Caco-2 (cell line): ENCODE data around the gene NBPF3. TPM values are rescaled to one million over a fixed set of nuclear protein-coding genes. Genes with fewer than 3 reads are reported as not detected.

Experiments used
- BruUV-seq: library from RNA; stranded (reverse); fragments of 400-500 nt; replicated peaks from 2 replicates; lab custom pipeline; 2021; lab: Mats Ljungman, UMichigan
- CTCF ChIA-PET: fragments of 300-600 bp; sonication (Branson Sonifier 250); formaldehyde crosslinking; loops from one replicate; lab custom pipeline; 2022; ENCODE audit warnings: antibody characterized with exemption; lab: Charles Lee
- POLR2A ChIA-PET: fragments of 300-600 bp; sonication (Branson Sonifier 250); formaldehyde crosslinking; loops from one replicate; lab custom pipeline; 2022; ENCODE audit warnings: antibody characterized with exemption; lab: Charles Lee
- DNase-seq, 2 experiments: peaks; one replicate each; pipeline versions ENCODE4 v3.0.0 to v3.0.0-alpha.2; 2020 to 2022
- H3K27me3 ChIP-seq: replicated peaks from 2 replicates; pipeline ENCODE4 v1.6.0; 2011; ENCODE audit warnings: low read length; ENCODE audit not compliant: control insufficient read depth, insufficient read depth
- H3K36me3 ChIP-seq: 2 replicates; pipeline ENCODE4 v1.5.1; 2011; ENCODE audit warnings: low read length; ENCODE audit not compliant: control insufficient read depth, insufficient read depth
- H3K4me1 ChIP-seq: fragments of 250-450 bp; sonication (Bioruptor Pico); 2 replicates; pipeline ENCODE4 v1.5.1; 2020; ENCODE audit warnings: mild to moderate bottlenecking
- H3K4me3 ChIP-seq: 2 replicates; pipeline ENCODE4 v1.5.1; 2011; ENCODE audit warnings: low read depth, mild to moderate bottlenecking, control low read depth, low read length
- H3K9me3 ChIP-seq: fragments of 250-450 bp; sonication (Bioruptor Pico); 2 replicates; pipeline ENCODE4 v1.5.1; 2020; ENCODE audit warnings: mild to moderate bottlenecking, moderate library complexity
- H3K27ac Mint-ChIP-seq: one replicate; pipeline ENCODE4 v1.8.0; 2022; ENCODE audit warnings: mixed read lengths; ENCODE audit not compliant: unreplicated experiment
- H3K27me3 Mint-ChIP-seq: one replicate; pipeline ENCODE4 v1.8.0; 2022; ENCODE audit warnings: mixed read lengths; ENCODE audit not compliant: insufficient read depth, unreplicated experiment
- H3K36me3 Mint-ChIP-seq: one replicate; pipeline ENCODE4 v1.8.0; 2022; ENCODE audit warnings: mild to moderate bottlenecking, mixed read lengths; ENCODE audit not compliant: insufficient read depth, unreplicated experiment
- H3K4me1 Mint-ChIP-seq: one replicate; pipeline ENCODE4 v1.8.0; 2022; ENCODE audit warnings: low read depth, mixed read lengths; ENCODE audit not compliant: unreplicated experiment
- H3K4me3 Mint-ChIP-seq: one replicate; pipeline ENCODE4 v1.8.0; 2022; ENCODE audit warnings: mild to moderate bottlenecking, moderate library complexity, mixed read lengths; ENCODE audit not compliant: unreplicated experiment
- H3K9me3 Mint-ChIP-seq: one replicate; pipeline ENCODE4 v1.8.0; 2022; ENCODE audit warnings: mixed read lengths; ENCODE audit not compliant: unreplicated experiment
- CTCF ChIP-seq, 2 experiments: fragments of 200-600 bp in 1 of 2; IDR thresholded peaks; 1 replicate in 1 of 2; 2 replicates in 1 of 2; pipeline versions ENCODE4 v1.5.1 to v1.8.0; 2011 to 2022; ENCODE audit warnings: antibody characterized with exemption in 1 of 2, control low read depth in 1 of 2, inconsistent platforms in 1 of 2, low read depth in 1 of 2, low read length in 1 of 2, mild to moderate bottlenecking in 1 of 2, moderate library complexity in 1 of 2; ENCODE audit not compliant: insufficient read depth in 1 of 2, severe bottlenecking in 1 of 2, unreplicated experiment in 1 of 2
- intact Hi-C: fragments of 100-400 bp; cut with micrococcal nuclease; formaldehyde crosslinking; loops from one replicate; pipeline ENCODE4 v1.10.0; 2022; ENCODE audit not compliant: unreplicated experiment
- total RNA-seq: library from RNA; stranded (reverse); gene quantifications from 2 replicates; pipeline ENCODE4 v1.2.3, GENCODE V29; 2022

The NBPF3 gene
- total RNA-seq, 1 experiment from 2014 or later, result 14.9 TPM

DNA sequence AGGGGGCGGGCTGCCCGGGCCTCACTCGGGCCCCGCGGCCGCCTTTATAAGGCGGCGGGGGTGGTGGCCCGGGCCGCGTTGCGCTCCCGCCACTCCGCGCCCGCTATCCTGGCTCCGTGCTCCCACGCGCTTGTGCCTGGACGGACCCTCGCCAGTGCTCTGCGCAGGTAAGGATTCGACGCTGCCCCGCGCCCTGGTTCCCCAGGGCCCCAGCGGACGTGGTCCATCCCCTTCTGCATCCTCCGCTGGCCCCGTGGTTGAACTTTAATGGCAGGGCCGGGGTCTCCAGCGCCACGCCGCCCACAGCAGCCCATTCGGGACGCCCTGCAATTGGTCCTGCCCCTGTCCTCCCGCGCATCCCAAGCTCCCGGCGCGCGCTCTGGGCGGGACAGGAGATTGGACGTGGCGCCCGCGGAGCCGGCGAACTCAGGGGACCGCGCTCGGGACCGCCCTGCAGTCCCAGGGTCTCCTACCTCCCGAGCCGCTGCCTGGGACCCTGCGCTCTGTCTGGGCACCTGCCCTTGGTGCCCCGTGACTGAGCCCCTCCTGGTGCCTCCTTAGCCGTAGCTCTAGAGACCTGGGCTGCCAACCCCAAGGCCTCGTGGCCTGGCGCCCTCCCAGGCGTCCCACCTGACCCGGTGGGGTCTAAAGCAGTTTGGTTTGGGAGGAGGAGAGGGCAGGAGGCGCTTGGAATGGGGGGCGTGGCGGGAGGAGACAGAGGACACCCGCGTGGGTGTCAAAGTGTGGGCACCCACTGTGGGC lies 69.6 kb downstream of the NBPF3 start, which contains the start of gene ALPL:
Gene ALPL (plus strand): TSS at position 73 of the 762 bp plus-strand sequence. CDS start 44,659 bp downstream, outside the sequence.
- peak within 1 kb of the TSS; percentile 63 for H3K4me3 Mint-ChIP-seq
- ChIA-PET CTCF (interaction anchor here (1.0 kb wide), 2 partner anchors 26 to 139 kb away, joined by 3 to 4 read pairs; no protein-coding TSS in a partner anchor), POLR2A (no interaction called here)
- no peaks in the 10 kb centered on the region for H3K36me3 Mint-ChIP-seq
- intact Hi-C loops, result loop anchor here (2.0 kb wide), 2 partner anchors 25 to 65 kb away; no protein-coding TSS in a partner anchor
- Histone ChIP-seq H3K9me3 (no peaks in the 10 kb centered on the region), H3K4me3 (peak within 1 kb of the TSS; percentile 25), H3K4me1 (peaks cover 5% of the 10 kb centered on the region; the same call in 1 of the 2 replicates), H3K27me3 (no peaks in the 10 kb centered on the region), H3K36me3 (no peaks in the 10 kb centered on the region)
- H3K9me3 Mint-ChIP-seq, result no peaks in the 10 kb centered on the region
- TF ChIP-seq CTCF (IDR thresholded peaks at IDR 0.05; ENCODE audit: insufficient read depth in 1 of 2, low read depth in 1 of 2, low read length in 1 of 2, severe bottlenecking in 1 of 2, unreplicated experiment in 1 of 2), result no peak
- peak within 1 kb of the TSS; percentile 22 for H3K27ac Mint-ChIP-seq
- no TSS peak for BruUV-seq
- H3K27me3 Mint-ChIP-seq, result no peaks in the 10 kb centered on the region
- DNase-seq, result no peak
- H3K4me1 Mint-ChIP-seq, result peaks cover 7% of the 10 kb centered on the region

DNA sequence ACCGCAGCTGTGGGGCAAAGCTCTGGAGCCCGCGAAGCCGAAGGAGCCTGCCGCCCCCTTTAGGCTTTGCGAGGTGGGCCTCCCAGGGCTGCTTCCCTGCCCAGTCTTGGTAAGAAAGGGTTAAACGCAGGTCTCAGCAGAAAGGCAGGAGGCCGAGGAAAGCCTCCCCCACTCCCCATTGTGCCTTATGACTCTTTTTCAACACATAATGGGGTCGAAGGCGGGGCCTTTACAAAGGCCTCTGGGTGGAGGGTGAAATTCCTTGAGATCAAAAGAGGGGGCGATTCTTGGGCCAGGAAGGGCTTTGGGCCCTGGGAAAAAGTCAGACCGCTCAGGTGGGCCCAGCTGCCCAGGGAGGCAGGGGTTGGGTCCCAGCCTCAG lies 70.2 kb downstream of the NBPF3 start:
- intact Hi-C loops, result no loop called here
- Histone ChIP-seq H3K4me3 (no peak overlapping the region), H3K4me1 (peaks cover 5% of the 10 kb centered on the region; the same call in 1 of the 2 replicates), H3K9me3 (no peaks in the 10 kb centered on the region), H3K27me3 (no peaks in the 10 kb centered on the region), H3K36me3 (no peaks in the 10 kb centered on the region)
- Mint-ChIP-seq H3K27ac (no peak overlapping the region), H3K4me3 (no peak overlapping the region), H3K36me3 (no peaks in the 10 kb centered on the region), H3K4me1 (peaks cover 7% of the 10 kb centered on the region), H3K27me3 (no peaks in the 10 kb centered on the region), H3K9me3 (no peaks in the 10 kb centered on the region)
- ChIA-PET POLR2A (no interaction called here), CTCF (no interaction called here)
- no peak for DNase-seq
- BruUV-seq, result no TSS peak
- TF ChIP-seq CTCF (IDR thresholded peaks at IDR 0.05; ENCODE audit: insufficient read depth in 1 of 2, low read depth in 1 of 2, low read length in 1 of 2, severe bottlenecking in 1 of 2, unreplicated experiment in 1 of 2), result no peak

- H3K9me3 Mint-ChIP-seq, result no peaks in the 10 kb centered on the region
- peak overlapping the region; percentile 2 for H3K4me3 Mint-ChIP-seq
- intact Hi-C loops, result no loop called here
- no peak overlapping the region for H3K27ac Mint-ChIP-seq
- no peak overlapping the region for H3K4me3 ChIP-seq
- H3K36me3 Mint-ChIP-seq, result no peaks in the 10 kb centered on the region
- no TSS peak for BruUV-seq
- H3K27me3 ChIP-seq, result no peaks in the 10 kb centered on the region
- ChIA-PET POLR2A (no interaction called here), CTCF (interaction anchor here (1.6 kb wide), 1 partner anchor 140 kb away, joined by 6 read pairs; no protein-coding TSS in a partner anchor)
- no peak for TF ChIP-seq CTCF (IDR thresholded peaks at IDR 0.05; ENCODE audit: insufficient read depth in 1 of 2, low read depth in 1 of 2, low read length in 1 of 2, severe bottlenecking in 1 of 2, unreplicated experiment in 1 of 2)
- H3K4me1 Mint-ChIP-seq, result peaks cover 7% of the 10 kb centered on the region
- H3K27me3 Mint-ChIP-seq, result no peaks in the 10 kb centered on the region
- peaks cover 5% of the 10 kb centered on the region; the same call in 1 of the 2 replicates for H3K4me1 ChIP-seq
- H3K36me3 ChIP-seq, result no peaks in the 10 kb centered on the region
- DNase-seq, result no peak
- H3K9me3 ChIP-seq, result no peaks in the 10 kb centered on the region
Measured at GRCh38 chr1:21510885-21511578, 71.1 kb downstream of the NBPF3 start.
